ENCODE data around the gene SRP68. TPM values are rescaled to one million over a fixed set of nuclear protein-coding genes. Genes with fewer than 3 reads are reported as not detected.

The SRP68 gene
- total RNA-seq, 1 experiment from 2014 or later, result 70.0 TPM

DNA sequence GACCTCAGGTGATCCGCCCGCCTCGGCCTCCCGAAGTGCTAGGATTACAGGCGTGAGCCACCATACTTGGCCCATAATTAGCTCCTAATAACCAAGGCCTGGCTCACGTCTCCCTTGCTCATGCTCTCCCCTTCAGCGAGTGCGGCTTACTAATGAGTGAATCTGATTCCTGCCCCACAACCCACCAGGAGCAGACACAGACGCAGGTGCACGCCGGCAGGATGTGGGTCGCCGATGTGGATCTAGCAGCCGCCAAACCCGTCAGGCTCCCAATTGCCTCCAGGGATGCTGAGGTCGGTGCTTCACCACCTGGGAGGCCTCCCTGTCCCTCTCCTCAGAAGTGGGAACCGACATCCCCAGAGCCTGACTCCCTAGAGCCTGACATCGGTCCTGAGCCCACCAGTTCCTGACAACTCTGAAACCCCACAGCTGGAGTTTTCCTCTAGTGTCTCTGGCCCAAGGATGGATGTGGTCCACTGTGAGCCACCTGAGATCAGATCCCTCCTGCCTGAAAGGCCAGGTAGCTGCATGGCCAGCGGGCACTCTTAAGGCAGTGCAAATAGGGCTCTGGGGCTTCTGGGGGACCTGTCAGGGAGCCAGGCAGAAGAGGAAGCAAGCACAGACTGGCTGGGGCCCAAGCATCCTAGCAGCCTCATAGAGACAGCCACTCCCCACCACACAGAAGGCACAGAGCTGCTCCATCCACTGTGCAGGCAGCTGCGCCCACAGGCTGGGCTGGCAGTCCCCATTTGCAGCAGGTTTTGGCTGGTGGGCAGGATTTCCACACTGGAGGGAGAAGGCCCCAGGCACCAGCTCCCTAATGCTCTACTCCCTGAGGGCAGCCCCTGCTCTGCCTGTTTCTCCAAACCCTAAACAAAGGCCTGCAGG lies 20.5 kb upstream of the SRP68 start:
- peaks cover 74% of the 10 kb centered on the region for H3K36me3 ChIP-seq
- no peak for DNase-seq

DNA sequence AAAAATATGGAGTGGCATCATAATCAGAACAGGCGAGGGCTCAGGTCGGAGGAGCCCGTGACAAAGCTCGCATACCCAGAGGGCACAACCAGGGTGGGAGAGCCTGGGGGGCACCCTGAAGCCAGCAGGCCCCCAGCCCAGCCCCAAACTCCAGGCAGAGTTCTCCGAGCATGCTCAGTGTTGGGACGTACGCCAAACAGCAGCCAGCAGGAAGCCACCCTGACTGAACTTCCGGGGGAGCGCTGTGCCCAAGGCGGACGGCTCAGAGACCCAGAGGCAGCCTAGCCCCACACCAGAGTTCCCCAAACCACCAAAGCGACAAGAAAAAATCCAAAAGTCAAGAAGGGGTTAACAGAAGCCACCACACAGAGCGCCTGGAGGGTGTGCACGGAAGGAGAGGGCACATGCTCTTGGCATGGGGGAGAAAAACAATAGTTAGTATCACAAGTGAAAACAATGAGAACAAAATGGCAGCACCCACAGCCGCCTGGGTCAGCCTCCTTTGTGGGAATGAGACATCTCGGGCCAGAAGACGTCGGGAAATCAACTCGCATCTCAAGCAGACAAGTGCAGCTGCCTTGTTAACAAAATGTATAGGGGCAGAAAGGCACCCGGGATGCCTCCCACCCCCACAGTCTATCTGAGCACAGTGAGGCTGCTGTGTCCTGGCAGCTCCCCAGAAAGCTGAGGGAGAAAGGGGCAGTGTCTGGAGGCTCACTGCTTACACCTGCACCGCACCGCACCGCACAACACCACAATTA lies 19.4 kb upstream of the SRP68 start:
- Histone ChIP-seq H3K27me3 (no peaks in the 10 kb centered on the region), H3K9me3 (no peaks in the 10 kb centered on the region), H3K4me3 (no peak overlapping the region), H3K36me3 (peaks cover 72% of the 10 kb centered on the region)
- DNase-seq, result no peak

More for the DNA sequence above, 20.5 kb upstream of the SRP68 start:
- Histone ChIP-seq H3K4me3 (no peak overlapping the region), H3K9me3 (no peaks in the 10 kb centered on the region), H3K27me3 (no peaks in the 10 kb centered on the region)

DNA sequence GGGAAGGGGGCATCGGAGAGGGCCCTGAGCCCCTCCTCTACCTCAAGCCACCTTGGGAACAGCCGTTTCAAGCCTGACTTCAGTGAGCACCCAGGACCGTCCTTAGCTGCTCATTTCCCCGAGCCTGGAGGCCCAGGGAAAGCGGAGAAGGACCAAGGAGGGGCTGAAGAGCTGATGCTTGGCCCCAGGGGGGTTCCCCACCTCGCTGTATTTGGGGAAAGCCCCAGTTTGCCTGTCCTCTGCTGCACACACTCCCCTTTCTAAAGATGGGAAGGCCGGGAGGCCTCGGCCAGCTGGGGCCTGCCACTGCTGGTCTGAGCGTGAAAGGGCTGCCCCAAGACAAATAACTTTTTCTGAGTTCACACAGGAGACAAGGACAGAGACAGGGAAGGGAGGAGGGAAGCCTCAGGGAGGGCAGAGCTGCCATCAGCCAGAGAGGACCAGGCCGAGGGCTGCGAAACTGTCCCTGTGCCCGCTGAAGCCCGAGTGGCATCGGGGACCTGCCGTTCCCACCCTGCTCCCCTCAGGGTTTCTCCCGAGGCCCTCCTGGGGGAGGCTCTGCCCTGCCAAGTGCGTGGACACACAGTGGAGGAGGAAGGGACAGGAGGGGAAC lies 18.3 kb upstream of the SRP68 start:
- DNase-seq, result no peak
- no peak overlapping the region for H3K4me3 ChIP-seq
- no peaks in the 10 kb centered on the region for H3K27me3 ChIP-seq
- H3K9me3 ChIP-seq, result no peaks in the 10 kb centered on the region
- peaks cover 67% of the 10 kb centered on the region for H3K36me3 ChIP-seq

DNA sequence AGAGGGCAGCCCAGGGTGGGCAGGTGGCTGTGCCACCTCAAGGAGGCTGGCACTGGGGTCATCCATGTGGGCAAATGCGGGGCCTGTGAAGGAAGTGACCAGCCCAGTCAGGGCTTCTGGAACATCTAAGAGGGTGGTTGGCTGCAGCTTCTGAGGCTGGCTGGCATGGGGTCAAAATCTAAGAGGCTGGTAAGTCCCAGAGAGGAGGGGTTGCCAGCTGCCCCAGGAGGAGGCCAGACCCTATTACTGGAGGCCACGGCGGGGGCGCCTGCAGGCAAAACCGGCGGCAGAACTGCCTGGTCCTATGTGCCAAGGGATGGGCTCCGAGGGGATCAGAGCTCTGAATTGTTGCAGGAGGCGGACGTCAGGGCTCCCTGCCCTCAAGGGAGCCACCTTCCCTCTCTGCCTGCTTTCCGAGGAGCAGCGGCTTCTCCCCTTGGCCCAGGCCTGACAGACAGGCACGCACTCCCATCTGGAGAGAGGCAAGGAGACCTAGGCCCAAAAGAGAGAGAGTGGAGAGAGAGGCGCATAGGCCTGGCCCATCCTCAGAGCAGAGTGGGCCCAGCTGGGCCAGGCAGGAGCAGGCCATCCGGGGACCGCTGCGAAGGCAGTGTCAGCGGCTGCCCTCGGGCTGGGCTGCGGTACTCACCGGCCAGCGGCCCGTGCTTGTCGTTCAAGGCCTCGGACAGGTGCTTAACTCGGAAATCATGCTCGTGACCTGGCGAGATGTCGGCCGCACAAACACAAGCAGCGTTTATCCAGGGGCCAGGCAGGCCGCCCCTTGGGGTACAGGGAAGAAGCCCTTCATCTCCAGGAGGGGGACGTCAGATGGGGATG lies 17.6 kb upstream of the SRP68 start:
- peaks cover 69% of the 10 kb centered on the region for H3K36me3 ChIP-seq
- no peaks in the 10 kb centered on the region for H3K27me3 ChIP-seq
- H3K9me3 ChIP-seq, result no peaks in the 10 kb centered on the region
- no peak for DNase-seq
- no peak overlapping the region for H3K4me3 ChIP-seq

DNA sequence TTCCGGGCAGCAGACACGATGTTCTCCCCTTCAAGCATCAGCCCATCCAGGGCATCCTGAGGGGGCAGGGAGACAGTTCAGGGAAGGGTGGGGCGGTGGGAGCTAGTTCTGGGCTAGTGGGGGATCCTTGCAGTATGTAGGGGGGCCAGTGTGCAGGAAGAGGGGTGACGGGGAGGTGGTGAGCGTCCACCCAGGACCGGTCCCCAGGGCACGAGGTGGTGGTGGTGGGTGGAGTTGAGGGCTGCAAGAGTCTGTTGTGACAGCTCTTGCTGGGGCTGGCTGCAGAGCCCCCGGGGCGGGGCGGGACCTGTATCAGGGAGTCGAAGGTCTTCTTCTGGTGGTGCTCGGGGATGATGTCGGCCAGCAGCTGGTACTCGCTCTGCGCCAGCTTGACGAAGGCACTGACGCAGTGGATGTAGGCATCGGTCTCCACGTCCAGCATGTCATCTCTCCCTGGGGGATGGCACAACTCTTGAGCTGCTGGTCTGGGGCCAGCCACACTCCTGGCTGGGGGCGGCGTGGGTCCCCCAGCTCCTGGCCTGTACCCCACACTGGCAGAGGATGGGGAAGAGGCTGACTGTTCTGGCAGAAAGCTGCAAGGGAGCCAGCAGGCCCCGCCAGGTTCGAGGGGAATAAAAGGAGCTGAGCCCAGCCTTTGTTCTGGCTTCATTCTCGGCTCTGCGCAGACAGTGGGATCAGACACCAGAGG lies 16.7 kb upstream of the SRP68 start:
- H3K4me3 ChIP-seq, result no peak overlapping the region
- DNase-seq, result no peak
- no peaks in the 10 kb centered on the region for H3K9me3 ChIP-seq
- H3K36me3 ChIP-seq, result peaks cover 72% of the 10 kb centered on the region
- H3K27me3 ChIP-seq, result no peaks in the 10 kb centered on the region

DNA sequence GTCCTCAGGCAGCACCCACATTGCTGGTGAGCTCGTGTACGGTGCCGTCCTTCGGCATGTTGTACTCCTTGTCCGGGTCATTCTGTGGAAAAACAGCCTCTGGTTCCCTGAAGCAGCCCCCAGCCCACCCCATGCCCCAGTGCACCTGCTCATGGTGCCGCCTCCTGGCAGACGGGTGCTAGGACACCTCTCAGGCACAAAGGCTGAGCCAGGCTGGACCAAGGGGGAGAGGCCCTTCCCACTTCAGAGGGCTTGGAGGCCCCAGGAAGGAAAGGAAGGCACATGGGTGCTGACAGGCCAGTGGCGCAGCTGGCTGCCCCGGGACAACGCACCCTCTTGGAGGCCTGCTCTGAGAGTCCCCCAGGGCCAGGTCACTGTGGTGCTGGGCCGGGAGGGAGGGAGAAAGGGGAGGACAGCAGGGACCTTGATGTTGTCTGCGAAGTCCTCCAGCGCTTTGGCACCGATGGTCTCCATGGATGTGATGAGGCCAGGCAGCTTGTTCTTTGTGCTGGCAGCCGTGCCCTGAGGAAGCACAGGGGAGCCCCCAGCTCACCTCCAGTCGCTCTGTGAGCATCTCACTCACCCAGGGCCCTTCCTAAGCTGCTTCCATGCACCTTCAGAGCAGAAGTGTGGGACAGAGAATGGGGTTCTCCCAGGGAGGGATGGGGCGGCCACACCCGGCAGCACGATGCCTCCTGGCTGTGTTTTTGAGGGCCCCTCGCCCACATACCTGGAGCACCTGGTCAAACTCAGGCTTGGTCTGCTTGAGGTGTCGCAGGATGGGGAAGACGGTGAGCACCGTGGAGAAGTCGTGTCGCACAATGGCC lies 15.9 kb upstream of the SRP68 start:
- no peak for DNase-seq
- Histone ChIP-seq H3K9me3 (no peaks in the 10 kb centered on the region), H3K27me3 (no peaks in the 10 kb centered on the region), H3K36me3 (peaks cover 69% of the 10 kb centered on the region), H3K4me3 (no peak overlapping the region)

DNA sequence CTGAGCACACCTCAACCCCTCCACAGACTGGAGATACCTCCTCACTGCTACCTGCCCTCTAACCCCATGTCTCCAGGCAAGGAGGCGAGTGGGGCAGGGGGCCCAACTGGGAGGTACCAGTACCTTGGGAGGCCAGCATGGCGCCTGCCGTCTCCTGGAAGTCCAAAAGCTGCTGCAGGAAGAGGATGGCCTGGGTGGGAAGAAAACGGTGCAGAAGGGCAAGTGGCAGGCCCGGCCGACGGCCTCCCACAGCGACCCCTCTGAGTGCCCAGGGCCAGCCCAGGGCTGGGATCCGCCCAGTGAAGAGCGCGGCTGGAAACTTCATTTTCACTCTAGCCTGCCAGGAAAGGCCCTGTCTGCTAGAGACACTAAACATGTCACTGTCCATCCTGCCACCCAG lies 15.2 kb upstream of the SRP68 start:
- Histone ChIP-seq H3K4me3 (no peak overlapping the region), H3K27me3 (no peaks in the 10 kb centered on the region), H3K36me3 (peaks cover 68% of the 10 kb centered on the region), H3K9me3 (no peaks in the 10 kb centered on the region)
- no peak for DNase-seq

DNA sequence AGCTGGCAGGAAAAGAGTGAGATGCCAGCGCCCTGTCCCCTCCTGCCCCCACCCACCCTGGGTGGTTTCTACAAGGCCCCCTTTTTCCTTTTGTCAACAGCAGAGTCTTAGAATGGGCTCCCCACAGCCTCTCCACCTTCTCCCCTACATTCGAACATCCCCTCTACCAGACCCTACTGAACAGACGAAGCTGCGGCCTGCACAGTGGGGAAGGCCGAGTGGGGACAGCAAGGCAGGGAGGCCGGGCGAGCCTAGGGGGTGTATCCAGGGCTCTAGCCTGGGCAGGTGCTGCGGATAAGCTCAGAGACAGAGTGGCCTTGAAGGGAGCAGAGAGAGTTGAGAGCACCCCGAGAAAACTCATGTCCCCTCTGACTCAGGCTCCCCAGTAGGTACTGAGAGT lies 14.1 kb upstream of the SRP68 start:
- DNase-seq, result no peak
- Histone ChIP-seq H3K4me3 (no peak overlapping the region), H3K9me3 (no peaks in the 10 kb centered on the region), H3K27me3 (no peaks in the 10 kb centered on the region), H3K36me3 (peaks cover 63% of the 10 kb centered on the region)

DNA sequence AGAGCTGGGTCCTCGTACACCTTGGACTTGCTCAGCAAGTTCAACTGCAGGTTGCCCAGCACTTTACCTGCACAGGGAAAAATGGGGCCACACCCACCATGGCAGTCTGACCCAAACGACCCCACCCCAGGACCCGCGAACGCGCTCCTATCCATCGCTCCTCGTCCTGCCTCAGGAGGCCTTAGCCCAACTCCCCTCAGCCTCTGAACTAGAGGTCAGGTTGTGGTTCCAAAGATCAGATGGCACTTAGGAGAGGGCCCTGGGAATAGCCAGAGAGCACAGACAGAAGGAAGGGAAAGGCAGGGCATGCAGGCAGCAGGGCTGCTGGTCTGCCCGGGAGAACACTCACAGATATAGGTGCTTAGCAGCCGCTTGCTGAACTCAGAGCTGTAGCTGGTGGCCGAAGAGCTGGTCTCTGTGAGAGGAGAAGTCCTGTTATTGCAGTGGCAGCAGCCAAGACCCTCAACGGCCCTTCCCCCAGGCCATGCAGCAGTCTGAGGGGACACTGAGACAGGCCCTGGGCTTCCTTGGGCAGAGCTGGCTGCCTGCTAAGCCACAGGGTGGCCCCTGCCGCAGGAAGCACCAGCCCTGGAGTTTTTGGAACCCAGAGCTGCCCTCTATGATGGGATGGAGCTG lies 13.5 kb upstream of the SRP68 start:
- Histone ChIP-seq H3K27me3 (no peaks in the 10 kb centered on the region), H3K36me3 (peaks cover 58% of the 10 kb centered on the region), H3K9me3 (no peaks in the 10 kb centered on the region), H3K4me3 (no peak overlapping the region)
- DNase-seq, result no peak

DNA sequence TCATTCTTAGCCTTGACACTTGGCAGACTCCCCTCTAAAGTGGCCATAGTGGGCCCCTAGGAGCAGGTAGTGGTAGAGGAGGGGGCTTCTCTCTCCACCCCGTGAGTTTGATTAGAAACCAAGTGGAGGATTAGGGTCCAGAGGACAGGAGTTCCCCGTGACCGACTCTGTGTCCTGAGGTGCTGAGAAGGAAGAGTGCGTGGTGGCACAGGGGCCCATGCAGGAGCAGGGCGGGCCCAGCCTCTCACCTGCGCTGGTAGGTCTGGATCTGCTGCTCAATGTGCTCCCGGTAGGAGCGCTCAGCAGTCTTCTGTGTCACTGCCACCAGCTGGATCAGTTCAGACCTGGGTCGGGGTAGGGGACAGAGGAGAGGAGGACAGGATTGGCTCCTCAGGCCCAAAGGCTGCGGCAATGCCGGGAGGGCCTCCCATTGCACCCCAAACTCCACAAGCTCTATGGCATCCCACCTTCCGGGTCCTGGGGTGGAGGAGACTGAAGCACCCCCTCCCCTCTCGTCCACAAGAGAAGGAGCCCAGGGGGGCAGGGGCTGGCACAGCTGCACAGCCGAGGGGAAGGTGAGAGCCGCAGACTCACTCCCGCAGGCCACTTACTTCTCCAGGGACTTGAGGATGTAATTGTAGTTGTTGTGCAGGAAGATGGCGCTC lies 12.9 kb upstream of the SRP68 start:
- peaks cover 51% of the 10 kb centered on the region for H3K36me3 ChIP-seq
- no peak for DNase-seq
- H3K4me3 ChIP-seq, result no peak overlapping the region

DNA sequence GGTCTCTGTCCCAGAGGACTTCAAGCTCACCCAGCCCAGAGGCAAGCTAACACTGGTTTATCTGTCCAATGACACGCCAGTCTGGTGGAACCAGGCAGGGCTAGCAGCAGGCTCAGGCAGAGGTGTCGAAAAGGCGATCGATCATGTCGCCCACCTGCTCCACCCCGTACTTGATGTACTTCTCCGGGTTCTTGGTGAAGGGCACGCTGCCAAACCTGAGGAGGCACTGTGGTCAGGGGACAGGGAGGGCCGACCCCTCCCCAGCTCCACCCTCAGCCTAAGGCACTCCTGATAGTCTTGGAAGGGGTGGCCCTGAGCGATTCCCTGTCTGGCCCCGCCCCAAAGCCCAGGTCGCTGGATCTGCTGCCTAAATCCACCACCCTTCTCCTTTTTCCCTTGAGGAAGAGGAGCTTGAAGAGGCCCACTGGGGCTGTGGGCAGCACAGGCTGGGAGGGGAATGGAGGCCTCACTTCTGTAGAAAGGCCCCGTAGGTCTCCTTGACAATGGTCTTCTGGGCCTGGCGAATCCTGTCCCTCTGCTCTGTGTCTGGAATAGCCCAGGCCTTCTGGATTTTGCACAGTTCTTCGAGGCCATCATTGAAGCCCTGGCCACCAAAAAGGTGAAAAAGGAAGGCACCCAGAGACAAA lies 11.3 kb upstream of the SRP68 start:
- H3K27me3 ChIP-seq, result peaks cover 20% of the 10 kb centered on the region
- no peak for DNase-seq
- H3K36me3 ChIP-seq, result peaks cover 36% of the 10 kb centered on the region
- H3K4me3 ChIP-seq, result no peak overlapping the region
- no peaks in the 10 kb centered on the region for H3K9me3 ChIP-seq

More for the DNA sequence above, 12.9 kb upstream of the SRP68 start:
- peaks cover 4% of the 10 kb centered on the region for H3K27me3 ChIP-seq
- H3K9me3 ChIP-seq, result no peaks in the 10 kb centered on the region

DNA sequence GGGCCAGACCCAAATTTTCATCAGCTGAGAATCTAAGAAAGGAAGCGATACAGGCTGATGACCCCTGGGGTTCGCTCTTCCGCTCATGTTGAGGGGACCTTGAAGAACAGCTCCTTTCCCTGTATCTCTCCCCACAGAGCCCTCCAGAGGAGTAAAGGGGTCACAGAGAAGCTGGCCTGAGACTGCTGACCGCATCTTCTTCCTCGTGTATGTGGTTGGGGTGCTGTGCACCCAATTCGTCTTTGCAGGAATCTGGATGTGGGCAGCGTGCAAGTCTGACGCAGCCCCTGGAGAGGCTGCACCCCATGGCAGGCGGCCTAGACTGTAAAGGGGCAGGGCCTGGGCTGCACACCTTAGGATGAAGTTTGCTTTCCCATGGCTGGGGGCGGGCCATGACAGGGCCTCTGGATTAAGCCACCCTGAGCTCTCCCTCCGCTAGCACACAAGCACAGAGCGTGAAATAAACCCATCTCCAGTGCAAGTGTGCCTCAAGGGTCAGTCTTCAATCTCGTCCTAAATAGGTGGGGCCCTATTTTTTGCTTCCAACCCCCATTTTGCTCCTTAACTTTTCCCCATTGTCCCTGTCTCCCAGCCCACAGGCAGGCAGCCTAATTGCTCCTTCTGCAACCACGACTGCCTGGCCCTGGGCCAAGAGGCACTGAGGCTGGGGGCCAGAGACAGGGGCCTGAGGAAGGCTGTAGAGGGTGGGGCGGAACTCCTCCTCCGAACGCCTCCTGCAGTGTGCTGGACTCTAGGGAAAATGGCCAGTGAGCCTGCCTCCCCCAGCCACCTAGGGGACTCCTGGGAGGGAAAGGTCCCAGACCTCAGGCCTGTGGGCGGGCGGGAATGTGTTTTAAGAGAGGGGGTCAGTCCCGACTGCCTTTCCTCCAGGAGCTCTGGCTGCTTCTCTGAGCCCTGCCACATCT lies 10.3 kb upstream of the SRP68 start:
- H3K9me3 ChIP-seq, result no peaks in the 10 kb centered on the region
- no peak for DNase-seq
- peaks cover 29% of the 10 kb centered on the region for H3K27me3 ChIP-seq
- peaks cover 27% of the 10 kb centered on the region for H3K36me3 ChIP-seq
- no peak overlapping the region for H3K4me3 ChIP-seq
